ENCODE measurements around the gene CNTNAP2.
"Not testable (repeated sequence)": the region's sequence is repeated elsewhere in the genome, so short reads cannot be mapped to it uniquely, and the experiment has no call there.

Gene CNTNAP2

GRCh38 chr7:146150153-146150552 lies 33.6 kb downstream of the CNTNAP2 start:
- DNase-seq, result no peak

DNA sequence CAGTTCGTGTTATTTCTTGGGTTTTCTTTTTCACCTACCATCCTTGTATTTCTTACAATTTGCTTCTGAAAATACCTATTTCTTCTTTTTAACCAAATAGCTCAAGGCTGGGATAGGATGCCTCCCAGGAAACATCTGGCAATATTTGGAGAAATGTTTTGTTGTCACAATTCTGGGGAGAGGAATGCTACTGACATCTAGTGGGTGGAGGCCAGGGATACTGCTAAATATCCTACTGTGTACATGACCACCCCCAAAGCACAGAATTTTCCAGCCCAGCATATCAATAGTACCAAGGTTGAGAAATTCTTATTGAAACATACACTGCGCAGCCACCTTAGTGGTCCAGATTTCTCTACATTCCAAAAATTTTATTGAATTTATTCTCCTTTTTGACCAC lies 55.5 kb downstream of the CNTNAP2 start:
- no peak for DNase-seq

DNA sequence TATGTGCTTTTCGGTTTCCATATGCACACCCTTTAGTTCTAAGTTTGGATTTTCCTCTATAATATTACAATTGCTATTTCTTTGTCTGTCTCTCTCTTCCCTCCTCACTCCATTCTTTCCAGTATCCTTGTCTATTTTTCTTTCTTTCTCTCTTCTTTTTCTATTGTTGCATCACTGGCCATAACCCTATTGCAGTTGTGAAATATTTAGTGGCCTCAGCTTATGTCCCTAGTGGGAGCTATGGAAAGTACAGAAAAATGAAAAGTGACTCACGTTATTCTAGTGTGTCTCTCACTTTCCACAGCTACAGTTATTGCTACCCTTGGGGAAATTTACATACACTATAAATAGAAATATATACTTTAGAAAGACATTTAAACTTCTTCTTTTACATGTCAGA lies 59.1 kb downstream of the CNTNAP2 start:
- DNase-seq, result no peak

- DNase-seq, result no peak
Observed at GRCh38 chr7:146176860-146177259, 60.3 kb downstream of the CNTNAP2 start.

DNA sequence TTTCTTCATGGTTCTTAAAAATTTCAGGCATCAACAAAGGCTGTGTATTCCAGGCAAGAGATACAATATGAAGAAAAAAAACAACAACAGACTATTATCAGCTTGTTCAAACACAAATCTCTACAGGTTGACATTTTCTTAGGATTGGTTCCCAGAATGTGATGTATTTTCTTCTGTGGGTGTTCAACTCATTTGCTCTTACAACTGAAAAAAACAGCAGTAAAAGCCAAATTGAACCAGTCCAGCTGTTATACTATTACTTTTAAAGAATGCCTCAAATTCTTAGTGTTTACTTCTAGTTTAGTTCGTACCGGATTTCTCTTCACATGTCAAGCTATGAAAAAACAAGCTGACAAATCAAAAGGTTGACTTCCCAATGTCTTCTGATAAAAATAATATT lies 60.7 kb downstream of the CNTNAP2 start:
- DNase-seq, result no peak

- DNase-seq, result no peak
Observed at GRCh38 chr7:146185844-146186243, 69.2 kb downstream of the CNTNAP2 start.

- not testable (repeated sequence) for DNase-seq
Observed at GRCh38 chr7:146191428-146191827, 74.8 kb downstream of the CNTNAP2 start.

DNA sequence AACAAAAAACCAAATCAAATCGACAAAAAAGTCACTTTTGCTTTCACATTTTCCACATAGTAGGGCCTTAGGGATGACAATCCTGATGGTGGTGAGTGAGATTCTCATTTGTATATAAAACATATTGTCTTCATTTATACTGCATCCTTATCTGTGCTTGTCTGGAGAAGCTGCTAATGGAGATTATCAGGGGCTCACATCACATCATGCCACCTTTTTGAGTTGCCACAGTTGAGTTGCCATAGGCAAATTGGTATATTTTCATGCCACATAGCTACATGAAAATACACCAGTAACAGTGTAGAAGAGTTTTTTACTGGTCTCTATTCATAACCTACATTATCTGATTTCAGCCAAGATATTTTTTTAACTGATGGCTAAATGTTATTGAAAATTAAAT lies 85.3 kb downstream of the CNTNAP2 start:
- no peak for DNase-seq

DNA sequence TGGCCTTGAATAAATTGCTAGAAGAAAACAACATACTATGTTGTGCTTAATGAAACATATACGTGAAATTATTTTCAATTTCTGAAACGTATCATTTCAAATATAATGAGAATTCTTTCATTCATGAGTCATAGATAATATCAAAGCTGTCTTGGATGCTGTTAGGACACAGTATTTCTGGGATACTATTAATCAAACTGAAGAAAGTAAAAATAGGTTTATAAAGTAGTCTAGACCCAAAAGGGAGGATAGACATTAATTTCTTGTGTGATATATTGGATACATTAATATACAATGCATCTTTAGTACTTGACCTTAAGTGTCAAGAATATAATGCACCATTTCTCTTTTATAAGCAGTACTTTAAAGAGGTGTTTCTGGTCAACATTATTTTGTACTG lies 89.7 kb downstream of the CNTNAP2 start:
- no peak for DNase-seq

- no peak for DNase-seq
Observed at GRCh38 chr7:146208492-146208891, 91.9 kb downstream of the CNTNAP2 start.

- no peak for DNase-seq
Observed at GRCh38 chr7:146214842-146215241, 98.2 kb downstream of the CNTNAP2 start.

GRCh38 chr7:146216396-146217041 lies 99.9 kb downstream of the CNTNAP2 start:
- DNase-seq, result no peak

DNA sequence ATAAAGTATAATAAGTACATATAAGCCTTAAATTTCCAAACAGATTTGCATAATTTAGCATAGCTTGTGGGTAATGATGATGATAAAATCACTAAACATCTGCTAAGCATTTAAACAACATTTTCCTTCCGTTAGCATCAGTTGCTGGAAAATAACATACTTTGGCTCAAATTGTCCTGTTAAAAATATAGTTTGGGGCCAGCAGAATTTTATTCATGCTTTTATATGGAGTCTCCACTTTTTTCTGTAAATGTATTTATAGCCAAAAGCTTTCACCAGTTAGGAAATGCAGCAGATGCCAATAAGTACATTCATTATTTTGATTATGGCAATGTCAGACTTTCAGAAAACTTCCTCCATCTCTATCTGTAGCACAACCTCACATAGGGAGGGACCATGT lies 107.2 kb downstream of the CNTNAP2 start:
- no peak for DNase-seq

- DNase-seq, result no peak
Observed at GRCh38 chr7:146232604-146233003, 116.0 kb downstream of the CNTNAP2 start.

DNA sequence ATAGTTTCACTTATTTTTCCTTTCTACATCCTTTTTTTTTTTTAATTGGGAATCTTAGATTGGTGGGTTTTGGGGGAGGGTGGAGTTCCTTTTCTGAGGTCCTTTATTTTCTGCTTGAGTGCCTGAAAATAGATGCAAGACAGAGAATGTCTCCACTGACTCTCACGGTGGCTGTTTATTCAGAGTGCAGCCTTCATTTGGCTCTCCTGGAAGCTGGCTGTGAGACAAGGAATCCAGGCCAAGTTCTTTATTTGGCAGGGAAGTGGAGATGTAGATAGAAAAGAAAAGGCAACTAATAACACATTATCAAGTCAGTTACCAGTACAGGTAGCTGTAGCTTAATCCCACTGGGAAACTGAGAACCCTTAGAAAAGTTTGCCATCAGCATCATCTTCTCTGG lies 118.6 kb downstream of the CNTNAP2 start:
- no peak for DNase-seq

DNA sequence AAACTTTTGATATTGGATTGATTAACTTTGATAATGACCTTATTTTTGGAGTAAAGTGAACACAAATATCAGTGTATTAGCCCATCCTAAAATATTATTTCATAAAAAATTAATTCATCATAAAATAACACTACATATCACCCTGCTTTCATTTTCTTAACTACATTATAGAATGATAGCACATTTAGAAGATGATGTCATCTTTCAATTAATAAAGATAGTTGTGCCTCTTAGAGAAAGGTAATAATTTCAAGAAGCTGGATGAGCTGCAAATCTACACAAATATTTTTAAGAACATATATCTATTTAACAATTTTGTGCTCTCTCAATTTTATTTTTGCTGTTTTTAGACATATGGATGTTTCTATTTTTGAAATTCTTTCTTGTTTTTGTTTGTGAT lies 126.1 kb downstream of the CNTNAP2 start:
- DNase-seq, result no peak

DNA sequence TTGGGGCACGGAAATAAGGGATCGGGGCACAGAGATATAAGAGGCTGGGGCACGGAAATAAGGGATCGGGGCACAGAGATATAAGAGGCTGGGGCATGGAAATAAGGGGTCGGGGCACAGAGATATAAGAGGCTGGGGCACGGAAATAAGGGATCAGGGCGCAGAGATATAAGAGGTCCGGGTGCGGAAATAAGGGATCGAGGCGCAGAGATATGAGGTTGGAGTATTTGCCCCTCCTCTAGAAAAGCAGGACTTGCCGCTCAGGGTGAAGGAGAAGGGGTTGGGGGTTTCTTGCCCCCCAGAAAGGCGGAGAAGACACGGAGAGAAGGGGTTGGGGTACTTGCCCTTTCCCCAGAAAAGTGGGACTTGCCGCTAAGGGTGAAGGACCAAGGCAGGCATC lies 131.4 kb downstream of the CNTNAP2 start:
- DNase-seq, result not testable (repeated sequence)

DNA sequence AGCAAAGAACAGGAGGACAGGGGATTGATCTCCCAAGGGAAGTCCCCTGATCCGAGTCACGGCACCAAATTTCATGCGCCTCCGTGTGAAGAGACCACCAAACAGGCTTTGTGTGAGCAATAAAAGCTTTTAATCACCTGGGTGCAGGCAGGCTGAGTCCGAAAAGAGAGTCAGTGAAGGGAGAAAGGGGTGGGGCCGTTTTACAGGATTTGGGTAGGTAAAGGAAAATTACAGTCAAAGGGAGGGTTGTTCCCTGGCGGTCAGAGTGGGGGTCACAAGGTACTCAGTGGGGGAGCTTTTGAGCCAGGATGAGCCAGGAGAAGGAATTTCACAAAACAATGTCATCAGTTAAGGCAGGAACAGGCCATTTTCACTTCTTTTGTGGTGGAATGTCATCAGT lies 132.1 kb downstream of the CNTNAP2 start:
- DNase-seq, result not testable (repeated sequence)

GRCh38 chr7:146249272-146249671 lies 132.7 kb downstream of the CNTNAP2 start:
- no peak for DNase-seq

DNA sequence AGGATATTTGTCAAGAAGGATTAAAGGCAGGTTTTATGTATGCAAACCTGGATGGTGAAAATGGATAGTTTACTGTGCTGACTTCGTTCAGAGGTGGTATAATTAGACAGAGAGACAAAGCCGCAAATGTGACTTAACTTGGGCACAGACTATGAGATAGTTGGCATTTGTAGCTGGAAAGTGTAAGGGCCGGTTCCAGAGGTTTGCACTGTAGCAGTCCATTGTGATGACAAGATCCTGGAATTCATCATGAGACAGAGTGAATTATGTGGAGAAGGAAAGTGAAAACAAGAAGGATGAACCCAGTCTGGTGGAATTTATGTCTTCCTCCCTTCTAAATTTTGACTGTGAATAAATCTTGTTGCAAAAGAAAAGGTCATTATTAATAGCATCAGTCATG lies 139.0 kb downstream of the CNTNAP2 start:
- no peak for DNase-seq

GRCh38 chr7:146262527-146262926 lies 145.9 kb downstream of the CNTNAP2 start:
- DNase-seq, result no peak

GRCh38 chr7:146276888-146277287 lies 160.3 kb downstream of the CNTNAP2 start:
- no peak for DNase-seq

DNA sequence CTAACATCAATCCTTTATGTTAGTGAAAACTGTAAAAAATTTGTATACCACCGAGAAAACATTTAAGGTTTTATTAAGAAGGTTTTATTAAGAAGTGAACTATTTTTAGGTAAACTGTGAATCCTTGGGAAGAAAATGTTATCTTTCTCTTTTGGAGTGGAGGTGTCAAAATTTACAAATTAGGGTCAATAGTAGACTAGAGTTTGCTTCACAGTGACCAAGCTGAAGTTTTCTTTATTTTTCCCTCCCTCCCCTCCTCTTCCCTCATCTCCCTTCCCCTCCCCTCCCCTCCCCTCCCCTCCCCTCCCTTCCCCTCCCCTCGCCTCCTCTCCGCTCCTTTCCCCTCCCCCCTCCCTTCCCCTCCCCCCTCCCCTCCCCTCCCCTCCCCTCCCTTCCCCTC lies 168.8 kb downstream of the CNTNAP2 start:
- no peak for DNase-seq

DNA sequence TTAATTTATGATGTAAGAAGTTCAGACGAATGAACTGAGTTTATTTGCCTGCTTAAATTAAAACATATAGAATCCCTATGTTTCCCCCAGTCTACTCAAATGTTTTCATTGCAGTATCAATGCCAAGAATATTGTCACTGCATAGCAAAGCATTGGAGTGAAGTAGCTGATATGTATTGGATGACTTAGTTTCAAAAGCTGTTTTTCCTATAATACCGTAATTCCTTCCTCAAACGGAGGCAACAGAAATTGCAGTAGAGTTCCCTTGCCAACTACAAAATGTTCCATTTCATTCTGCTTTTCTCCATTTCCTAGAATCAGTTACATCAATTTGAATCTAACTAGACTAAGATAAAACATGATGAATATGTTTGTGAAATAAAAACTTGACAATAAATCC lies 174.1 kb downstream of the CNTNAP2 start:
- no peak for DNase-seq

- DNase-seq, result no peak
Observed at GRCh38 chr7:146291900-146292299, 175.3 kb downstream of the CNTNAP2 start.

DNA sequence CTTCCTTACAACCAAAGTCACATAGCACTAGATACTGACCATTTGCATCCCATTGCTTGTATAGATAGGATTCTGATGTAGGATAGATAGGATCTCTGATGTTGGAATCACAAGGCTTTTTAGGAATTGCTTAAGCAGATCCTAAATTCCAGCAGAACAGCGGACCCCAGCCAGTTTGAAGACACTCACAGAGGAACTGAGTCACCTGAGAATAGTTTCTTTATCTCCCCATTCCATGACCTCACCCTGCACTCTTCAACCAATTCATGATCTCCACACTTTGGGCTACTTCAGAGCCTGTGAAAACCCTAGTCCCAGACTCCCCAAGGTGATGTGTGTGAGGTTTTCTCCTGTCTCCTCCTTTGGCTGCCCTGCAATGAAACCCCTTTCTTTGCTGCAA lies 179.4 kb downstream of the CNTNAP2 start:
- DNase-seq, result no peak
